ENCODE results near the gene GPR22.

- no peak for TF ChIP-seq CTCF (IDR thresholded peaks at IDR 0.05)
- TF ChIP-seq POLR2AphosphoS5 (IDR thresholded peaks at IDR 0.05; ENCODE audit: low read depth, low read length) = no peak
- TF ChIP-seq TCF7L2 (IDR thresholded peaks at IDR 0.05; ENCODE audit: low read depth, low read length) = no peak
- TF ChIP-seq SIN3A (IDR thresholded peaks at IDR 0.05; ENCODE audit: borderline replicate concordance, insufficient read depth, low read depth, low read length) = no peak
- TF ChIP-seq REST (IDR thresholded peaks at IDR 0.05; ENCODE audit: insufficient read depth in 1 of 2, low read depth in 2 of 2, low read length in 1 of 2) = no peak
These were observed 28.1 kb upstream of the GPR22 start for GRCh38 chr7:107441581-107442422.

All from Panc1 (cell line).